GM19455 (cell line): ENCODE measurements around the gene FCER1A.

ENCODE experiments used
- ATAC-seq: cut with Tn5 transposase; IDR thresholded peaks from one replicate; pipeline ENCODE4 v1.9.1; 2021; ENCODE audit not compliant: unreplicated experiment

FCER1A gene

GRCh38 chr1:159302095-159302494, at the start of gene FCER1A:
FCER1A (plus strand) TSS chr1:159302336; CDS start chr1:159302365, 29 bp downstream.
- no peak for ATAC-seq

- no peak for ATAC-seq
Observed at GRCh38 chr1:159261311-159261710, 40.8 kb upstream of the FCER1A start.

- ATAC-seq: no peak
Observed at GRCh38 chr1:159261721-159262494, 40.2 kb upstream of the FCER1A start.

GRCh38 chr1:159266832-159267231, 35.3 kb upstream of the FCER1A start:
- ATAC-seq: no peak

- ATAC-seq: no peak
Observed at GRCh38 chr1:159274631-159275030, 27.5 kb upstream of the FCER1A start.

GRCh38 chr1:159275891-159276290, 26.2 kb upstream of the FCER1A start:
- no peak for ATAC-seq

GRCh38 chr1:159279773-159280172, 22.4 kb upstream of the FCER1A start:
- ATAC-seq: no peak

- ATAC-seq: no peak
Observed at GRCh38 chr1:159282118-159282517, 20.0 kb upstream of the FCER1A start.

GRCh38 chr1:159289060-159289459, 13.1 kb upstream of the FCER1A start:
- no peak for ATAC-seq

GRCh38 chr1:159291424-159291823, 10.7 kb upstream of the FCER1A start:
- ATAC-seq: no peak

- ATAC-seq: no peak
Observed at GRCh38 chr1:159296706-159297375, 5.3 kb upstream of the FCER1A start.

GRCh38 chr1:159300146-159300545, 2.0 kb upstream of the FCER1A start:
- no peak for ATAC-seq

- ATAC-seq: no peak
Observed at GRCh38 chr1:159307346-159308020, 5.3 kb downstream of the FCER1A start.

- no peak for ATAC-seq
Observed at GRCh38 chr1:159311679-159312078, 9.5 kb downstream of the FCER1A start.

GRCh38 chr1:159315381-159315780, 13.2 kb downstream of the FCER1A start:
- ATAC-seq: no peak

- ATAC-seq: no peak
Observed at GRCh38 chr1:159318784-159319551, 16.8 kb downstream of the FCER1A start.

GRCh38 chr1:159334797-159335196, 32.7 kb downstream of the FCER1A start:
- no peak for ATAC-seq

- no peak for ATAC-seq
Observed at GRCh38 chr1:159338018-159338417, 35.9 kb downstream of the FCER1A start.

GRCh38 chr1:159339536-159339935, 37.4 kb downstream of the FCER1A start:
- ATAC-seq: no peak

GRCh38 chr1:159341736-159342135, 39.6 kb downstream of the FCER1A start:
- ATAC-seq: no peak

GRCh38 chr1:159342761-159343425, 40.8 kb downstream of the FCER1A start:
- ATAC-seq: no peak
